Kidney epithelial cell (primary cell): ENCODE results near the gene ALK. TPM values are rescaled to one million over a fixed set of nuclear protein-coding genes. Genes with fewer than 3 reads are reported as not detected.

ENCODE experiments used
- DNase-seq: peaks from one replicate; pipeline ENCODE4 v3.0.0-alpha.2; 2010; ENCODE audit warnings: low read depth
- H3K27me3 ChIP-seq: 2 replicates; pipeline ENCODE4 v1.6.0; 2011; ENCODE audit warnings: low read length; ENCODE audit not compliant: control insufficient read depth, insufficient read depth
- H3K36me3 ChIP-seq: 2 replicates; pipeline ENCODE4 v1.5.1; 2011; ENCODE audit warnings: low read length; ENCODE audit not compliant: control insufficient read depth, insufficient read depth
- H3K4me3 ChIP-seq: 2 replicates; pipeline ENCODE4 v1.5.1; 2011; ENCODE audit warnings: low read depth, mild to moderate bottlenecking, control low read depth, low read length
- CTCF ChIP-seq: IDR thresholded peaks from 2 replicates; pipeline ENCODE4 v1.5.1; 2011; ENCODE audit warnings: mild to moderate bottlenecking, moderate library complexity, low read length, control low read depth, inconsistent platforms; ENCODE audit not compliant: insufficient read depth, poor library complexity, severe bottlenecking
- total RNA-seq: library from RNA; depleted of rRNA; stranded (reverse); fragments of >200 nt; gene quantifications from 2 replicates; pipeline ENCODE4 v1.2.3, GENCODE V29; 2015

Gene ALK
- total RNA-seq, 1 donor from 2014 or later = not detected

GRCh38 chr2:29560566-29560965, 360.8 kb downstream of the ALK start:
- no peaks in the 10 kb centered on the region for H3K27me3 ChIP-seq
- no peak for DNase-seq
- no peak for TF ChIP-seq CTCF
- no peaks in the 10 kb centered on the region for H3K36me3 ChIP-seq
- no peak overlapping the region for H3K4me3 ChIP-seq

GRCh38 chr2:29560030-29560429, 361.4 kb downstream of the ALK start:
- Histone ChIP-seq H3K27me3 (no peaks in the 10 kb centered on the region), H3K36me3 (no peaks in the 10 kb centered on the region), H3K4me3 (no peak overlapping the region)
- DNase-seq = no peak
- no peak for TF ChIP-seq CTCF

- Histone ChIP-seq H3K36me3 (no peaks in the 10 kb centered on the region), H3K27me3 (no peaks in the 10 kb centered on the region), H3K4me3 (no peak overlapping the region)
- TF ChIP-seq CTCF = no peak
- DNase-seq = no peak
These were observed 361.8 kb downstream of the ALK start for GRCh38 chr2:29559578-29559977.

GRCh38 chr2:29558097-29558496, 363.3 kb downstream of the ALK start:
- no peak for TF ChIP-seq CTCF
- no peak for DNase-seq
- no peaks in the 10 kb centered on the region for H3K36me3 ChIP-seq
- no peak overlapping the region for H3K4me3 ChIP-seq
- H3K27me3 ChIP-seq = no peaks in the 10 kb centered on the region

GRCh38 chr2:29557268-29557667, 364.1 kb downstream of the ALK start:
- DNase-seq = no peak
- no peaks in the 10 kb centered on the region for H3K36me3 ChIP-seq
- no peak for TF ChIP-seq CTCF
- H3K4me3 ChIP-seq = no peak overlapping the region
- no peaks in the 10 kb centered on the region for H3K27me3 ChIP-seq

- DNase-seq = no peak
- no peak for TF ChIP-seq CTCF
- Histone ChIP-seq H3K27me3 (no peaks in the 10 kb centered on the region), H3K36me3 (no peaks in the 10 kb centered on the region), H3K4me3 (no peak overlapping the region)
These were observed 372.4 kb downstream of the ALK start for GRCh38 chr2:29549069-29549380.
